DND-41 (cell line): Measurements from ENCODE around the gene RABL6.

Experiments
- ATAC-seq: fragments of 200-7000 bp; cut with Tn5 transposase; 3 replicates; pipeline ENCODE4 v1.9.1; 2021; ENCODE audit warnings: low read depth; ENCODE audit not compliant: insufficient read depth
- DNase-seq: peaks from one replicate; pipeline ENCODE4 v3.0.0-alpha.2; 2020
- H2AFZ ChIP-seq: 2 replicates; pipeline ENCODE4 v1.6.0; 2012; ENCODE audit warnings: low read depth, low read length
- H3K27ac ChIP-seq: 2 replicates; pipeline ENCODE4 v1.5.1; 2012; ENCODE audit warnings: low read length, inconsistent platforms
- H3K27me3 ChIP-seq: fragments of 200-600 bp; sonication (generic); 2 replicates; pipeline ENCODE4 v1.6.0; 2012; ENCODE audit warnings: low read length, mild to moderate bottlenecking, inconsistent platforms; ENCODE audit not compliant: insufficient read depth, poor library complexity
- H3K36me3 ChIP-seq: 2 replicates; pipeline ENCODE4 v1.5.1; 2012; ENCODE audit warnings: low read length, inconsistent platforms; ENCODE audit not compliant: insufficient read depth
- H3K4me1 ChIP-seq: 2 replicates; pipeline ENCODE4 v1.5.1; 2012; ENCODE audit warnings: mild to moderate bottlenecking, low read length; ENCODE audit not compliant: insufficient read depth
- H3K4me2 ChIP-seq: 2 replicates; pipeline ENCODE4 v1.6.0; 2012; ENCODE audit warnings: mild to moderate bottlenecking, moderate library complexity, low read length, inconsistent platforms; ENCODE audit not compliant: insufficient read depth
- H3K4me3 ChIP-seq, 2 experiments: fragments of 200-600 bp in 1 of 2; shearing (Covaris generic) in 1 of 2; 2 replicates each; pipeline ENCODE4 v1.5.1; 2012 to 2016; ENCODE audit warnings: inconsistent platforms in 2 of 2, low read length in 2 of 2, mild to moderate bottlenecking in 2 of 2, low read depth in 1 of 2, moderate library complexity in 1 of 2
- H3K79me2 ChIP-seq: 2 replicates; pipeline ENCODE4 v1.6.0; 2012; ENCODE audit warnings: low read length, inconsistent platforms; ENCODE audit not compliant: insufficient read depth
- H3K9ac ChIP-seq: 2 replicates; pipeline ENCODE4 v1.6.0; 2012; ENCODE audit warnings: low read depth, mild to moderate bottlenecking, inconsistent platforms, low read length, moderate library complexity
- H3K9me3 ChIP-seq: 2 replicates; pipeline ENCODE4 v1.5.1; 2012; ENCODE audit warnings: low read length, moderate library complexity, mild to moderate bottlenecking, inconsistent platforms; ENCODE audit not compliant: insufficient read depth, severe bottlenecking
- H4K20me1 ChIP-seq: 2 replicates; pipeline ENCODE4 v1.6.0; 2012; ENCODE audit warnings: low read length; ENCODE audit not compliant: insufficient read depth
- CTCF ChIP-seq: IDR thresholded peaks from 2 replicates; pipeline ENCODE4 v1.5.1; 2012; ENCODE audit warnings: borderline replicate concordance, low read length, moderate library complexity, mild to moderate bottlenecking; ENCODE audit not compliant: poor library complexity, severe bottlenecking; ENCODE audit errors: extremely low read depth
- EZH2 ChIP-seq: IDR thresholded peaks from 3 replicates; pipeline ENCODE4 v1.6.1; 2012; ENCODE audit warnings: borderline replicate concordance, low read depth, mild to moderate bottlenecking, moderate library complexity, low read length, inconsistent platforms; ENCODE audit not compliant: severe bottlenecking

RABL6 gene

GRCh38 chr9:136826703-136827582 is 19.2 kb downstream of the RABL6 start:
- H3K27ac ChIP-seq: no peak overlapping the region
- H3K27me3 ChIP-seq: no peaks in the 10 kb centered on the region
- H3K79me2 ChIP-seq: peaks cover 5% of the 10 kb centered on the region; the same call in 1 of the 2 replicates
- H3K9ac ChIP-seq: no peak overlapping the region
- H3K4me2 ChIP-seq: no peak overlapping the region
- no peaks in the 10 kb centered on the region for H3K9me3 ChIP-seq
- H3K36me3 ChIP-seq: peaks cover 85% of the 10 kb centered on the region
- DNase-seq: no peak
- TF ChIP-seq CTCF (no peak), EZH2 (no peak)
- no peak overlapping the region for H2AFZ ChIP-seq
- no peak for ATAC-seq
- peaks cover 17% of the 10 kb centered on the region for H4K20me1 ChIP-seq
- no peaks in the 10 kb centered on the region for H3K4me1 ChIP-seq
- no peak overlapping the region for H3K4me3 ChIP-seq

- no peak for TF ChIP-seq EZH2
- no peak for TF ChIP-seq CTCF
- DNase-seq (no peak), ATAC-seq (no peak)
- Histone ChIP-seq H3K27me3 (no peaks in the 10 kb centered on the region), H3K27ac (no peak overlapping the region), H3K9me3 (no peaks in the 10 kb centered on the region), H3K36me3 (peaks cover 94% of the 10 kb centered on the region), H3K4me3 (no peak overlapping the region), H2AFZ (no peak overlapping the region), H3K9ac (no peak overlapping the region), H3K79me2 (0 out of 2 replicates have a peak, but pooled peaks cover 3% of the 10 kb centered on the region), H3K4me2 (no peak overlapping the region), H3K4me1 (no peaks in the 10 kb centered on the region), H4K20me1 (peaks cover 15% of the 10 kb centered on the region)
Measured at GRCh38 chr9:136827794-136828473, 20.2 kb downstream of the RABL6 start.

- no peak for TF ChIP-seq EZH2
- TF ChIP-seq CTCF: no peak
- no peaks in the 10 kb centered on the region for H3K27me3 ChIP-seq
- H3K9ac ChIP-seq: no peak overlapping the region
- H3K27ac ChIP-seq: no peak overlapping the region
- DNase-seq: no peak
- H3K4me3 ChIP-seq: no peak overlapping the region
- H2AFZ ChIP-seq: no peak overlapping the region
- no peak for ATAC-seq
- H3K4me1 ChIP-seq: no peaks in the 10 kb centered on the region
- H3K4me2 ChIP-seq: no peak overlapping the region
- H4K20me1 ChIP-seq: peaks cover 15% of the 10 kb centered on the region
- no peaks in the 10 kb centered on the region for H3K9me3 ChIP-seq
- H3K36me3 ChIP-seq: peaks cover 90% of the 10 kb centered on the region
- no peaks in the 10 kb centered on the region for H3K79me2 ChIP-seq
Measured at GRCh38 chr9:136828474-136829140, 20.9 kb downstream of the RABL6 start.
